ENCODE measurements around the gene PDK1. TPM values are rescaled to one million over a fixed set of nuclear protein-coding genes. Genes with fewer than 3 reads are reported as not detected.

The PDK1 gene
- total RNA-seq, 1 experiment from 2014 or later = 11.7 TPM

- Histone ChIP-seq H3K4me1 (ENCODE audit: control insufficient read depth, insufficient read depth, low read length) (no peaks in the 10 kb centered on the region), H3K9me3 (ENCODE audit: control insufficient read depth, insufficient read depth, low read depth, low read length) (no peaks in the 10 kb centered on the region; the same call in 1 of the 2 replicates), H3K27me3 (ENCODE audit: control insufficient read depth, insufficient read depth, low read length) (no peaks in the 10 kb centered on the region), H3K36me3 (ENCODE audit: control insufficient read depth, insufficient read depth, low read length) (no peaks in the 10 kb centered on the region), H3K4me3 (ENCODE audit: low read depth in 2 of 2, low read length in 2 of 2) (no peak overlapping the region), H3K27ac (ENCODE audit: low read length) (no peak overlapping the region)
- DNase-seq (ENCODE audit: low read depth, low spot score) (no peak), ATAC-seq (no peak)
- no TSS peak for BruUV-seq (replicated peaks)
- ChIA-PET POLR2A (no interaction called here), CTCF (interaction anchor here (0.7 kb wide), 1 partner anchor 1029 kb away, joined by 3 read pairs; no protein-coding TSS in a partner anchor)
- intact Hi-C loops (cut with micrococcal nuclease; ENCODE audit: unreplicated experiment) = no loop called here
- TF ChIP-seq POLR2AphosphoS5 (IDR thresholded peaks at IDR 0.05; ENCODE audit: low read depth, low read length) (no peak), SIN3A (IDR thresholded peaks at IDR 0.05; ENCODE audit: borderline replicate concordance, insufficient read depth, low read depth, low read length) (no peak), TCF7L2 (IDR thresholded peaks at IDR 0.05; ENCODE audit: low read depth, low read length) (no peak)
- TF ChIP-seq, protein P1, sequence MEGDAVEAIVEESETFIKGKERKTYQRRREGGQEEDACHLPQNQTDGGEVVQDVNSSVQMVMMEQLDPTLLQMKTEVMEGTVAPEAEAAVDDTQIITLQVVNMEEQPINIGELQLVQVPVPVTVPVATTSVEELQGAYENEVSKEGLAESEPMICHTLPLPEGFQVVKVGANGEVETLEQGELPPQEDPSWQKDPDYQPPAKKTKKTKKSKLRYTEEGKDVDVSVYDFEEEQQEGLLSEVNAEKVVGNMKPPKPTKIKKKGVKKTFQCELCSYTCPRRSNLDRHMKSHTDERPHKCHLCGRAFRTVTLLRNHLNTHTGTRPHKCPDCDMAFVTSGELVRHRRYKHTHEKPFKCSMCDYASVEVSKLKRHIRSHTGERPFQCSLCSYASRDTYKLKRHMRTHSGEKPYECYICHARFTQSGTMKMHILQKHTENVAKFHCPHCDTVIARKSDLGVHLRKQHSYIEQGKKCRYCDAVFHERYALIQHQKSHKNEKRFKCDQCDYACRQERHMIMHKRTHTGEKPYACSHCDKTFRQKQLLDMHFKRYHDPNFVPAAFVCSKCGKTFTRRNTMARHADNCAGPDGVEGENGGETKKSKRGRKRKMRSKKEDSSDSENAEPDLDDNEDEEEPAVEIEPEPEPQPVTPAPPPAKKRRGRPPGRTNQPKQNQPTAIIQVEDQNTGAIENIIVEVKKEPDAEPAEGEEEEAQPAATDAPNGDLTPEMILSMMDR (IDR thresholded peaks at IDR 0.05) = no peak
- TF ChIP-seq, protein P2, sequence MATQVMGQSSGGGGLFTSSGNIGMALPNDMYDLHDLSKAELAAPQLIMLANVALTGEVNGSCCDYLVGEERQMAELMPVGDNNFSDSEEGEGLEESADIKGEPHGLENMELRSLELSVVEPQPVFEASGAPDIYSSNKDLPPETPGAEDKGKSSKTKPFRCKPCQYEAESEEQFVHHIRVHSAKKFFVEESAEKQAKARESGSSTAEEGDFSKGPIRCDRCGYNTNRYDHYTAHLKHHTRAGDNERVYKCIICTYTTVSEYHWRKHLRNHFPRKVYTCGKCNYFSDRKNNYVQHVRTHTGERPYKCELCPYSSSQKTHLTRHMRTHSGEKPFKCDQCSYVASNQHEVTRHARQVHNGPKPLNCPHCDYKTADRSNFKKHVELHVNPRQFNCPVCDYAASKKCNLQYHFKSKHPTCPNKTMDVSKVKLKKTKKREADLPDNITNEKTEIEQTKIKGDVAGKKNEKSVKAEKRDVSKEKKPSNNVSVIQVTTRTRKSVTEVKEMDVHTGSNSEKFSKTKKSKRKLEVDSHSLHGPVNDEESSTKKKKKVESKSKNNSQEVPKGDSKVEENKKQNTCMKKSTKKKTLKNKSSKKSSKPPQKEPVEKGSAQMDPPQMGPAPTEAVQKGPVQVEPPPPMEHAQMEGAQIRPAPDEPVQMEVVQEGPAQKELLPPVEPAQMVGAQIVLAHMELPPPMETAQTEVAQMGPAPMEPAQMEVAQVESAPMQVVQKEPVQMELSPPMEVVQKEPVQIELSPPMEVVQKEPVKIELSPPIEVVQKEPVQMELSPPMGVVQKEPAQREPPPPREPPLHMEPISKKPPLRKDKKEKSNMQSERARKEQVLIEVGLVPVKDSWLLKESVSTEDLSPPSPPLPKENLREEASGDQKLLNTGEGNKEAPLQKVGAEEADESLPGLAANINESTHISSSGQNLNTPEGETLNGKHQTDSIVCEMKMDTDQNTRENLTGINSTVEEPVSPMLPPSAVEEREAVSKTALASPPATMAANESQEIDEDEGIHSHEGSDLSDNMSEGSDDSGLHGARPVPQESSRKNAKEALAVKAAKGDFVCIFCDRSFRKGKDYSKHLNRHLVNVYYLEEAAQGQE (IDR thresholded peaks at IDR 0.05; ENCODE audit: insufficient read depth in 1 of 2, low read depth in 2 of 2, low read length in 1 of 2) = no peak
- in situ Hi-C loops (cut with HindIII; ENCODE audit: low pct_unique_long_range_greater_than_20kb, low sequenced_read_pairs) = no loop called here
Observed at GRCh38 chr2:172539767-172540166, 16.1 kb upstream of the PDK1 start.

- H3K36me3 ChIP-seq (ENCODE audit: control insufficient read depth, insufficient read depth, low read length) = no peaks in the 10 kb centered on the region
- H3K4me1 ChIP-seq (ENCODE audit: control insufficient read depth, insufficient read depth, low read length) = no peaks in the 10 kb centered on the region
- TF ChIP-seq SIN3A (IDR thresholded peaks at IDR 0.05; ENCODE audit: borderline replicate concordance, insufficient read depth, low read depth, low read length) = no peak
- no peak for TF ChIP-seq TCF7L2 (IDR thresholded peaks at IDR 0.05; ENCODE audit: low read depth, low read length)
- TF ChIP-seq, protein P2 (IDR thresholded peaks at IDR 0.05; ENCODE audit: insufficient read depth in 1 of 2, low read depth in 2 of 2, low read length in 1 of 2) = no peak
- no peak for TF ChIP-seq POLR2AphosphoS5 (IDR thresholded peaks at IDR 0.05; ENCODE audit: low read depth, low read length)
- peaks cover 3% of the 10 kb centered on the region; the same call in 1 of the 2 replicates for H3K9me3 ChIP-seq (ENCODE audit: control insufficient read depth, insufficient read depth, low read depth, low read length)
- H3K27ac ChIP-seq (ENCODE audit: low read length) = no peak overlapping the region
- ChIA-PET POLR2A (interaction anchor here (0.7 kb wide), 1 partner anchor 134 kb away, joined by 6 read pairs; no protein-coding TSS in a partner anchor), CTCF (interaction anchor here (0.7 kb wide), 1 partner anchor 1030 kb away, joined by 3 read pairs; no protein-coding TSS in a partner anchor)
- in situ Hi-C loops (cut with HindIII; ENCODE audit: low pct_unique_long_range_greater_than_20kb, low sequenced_read_pairs) = no loop called here
- no peak for DNase-seq (ENCODE audit: low read depth, low spot score)
- H3K27me3 ChIP-seq (ENCODE audit: control insufficient read depth, insufficient read depth, low read length) = no peaks in the 10 kb centered on the region
- H3K4me3 ChIP-seq (ENCODE audit: low read depth in 2 of 2, low read length in 2 of 2) = no peak overlapping the region
- no TSS peak for BruUV-seq (replicated peaks)
- intact Hi-C loops (cut with micrococcal nuclease; ENCODE audit: unreplicated experiment) = no loop called here
- no peak for ATAC-seq
Observed at GRCh38 chr2:172540421-172540820, 15.5 kb upstream of the PDK1 start.
